Central memory CD8-positive, alpha-beta T cell (primary cell): ENCODE results near the gene SDR42E2.

Source experiments
- ATAC-seq: fragments of 150-1000 bp; cut with Tn5 transposase; replicated peaks from 2 replicates; pipeline ENCODE4 v1.10.0; 2022; ENCODE audit warnings: mild to moderate bottlenecking, moderate FRiP score, moderate number of reproducible peaks; ENCODE audit not compliant: poor library complexity, severe bottlenecking; ENCODE audit errors: extremely low read depth
- DNase-seq, 2 donors: peaks; one replicate each; pipeline ENCODE4 v3.0.0; 2021; ENCODE audit warnings: low spot score in 2 of 2
- H3K27ac Mint-ChIP-seq: one replicate; pipeline ENCODE4 v1.8.0; 2022; ENCODE audit warnings: low read depth, mild to moderate bottlenecking, moderate library complexity, mixed read lengths
- H3K27me3 Mint-ChIP-seq: one replicate; pipeline ENCODE4 v1.8.0; 2022; ENCODE audit warnings: mixed read lengths
- H3K36me3 Mint-ChIP-seq: one replicate; pipeline ENCODE4 v1.8.0; 2022; ENCODE audit warnings: mild to moderate bottlenecking, moderate library complexity, mixed read lengths; ENCODE audit not compliant: insufficient read depth
- H3K4me1 Mint-ChIP-seq: one replicate; pipeline ENCODE4 v1.8.0; 2022; ENCODE audit warnings: mixed read lengths
- H3K4me3 Mint-ChIP-seq: one replicate; pipeline ENCODE4 v1.8.0; 2022; ENCODE audit warnings: mild to moderate bottlenecking, moderate library complexity, mixed read lengths
- H3K9me3 Mint-ChIP-seq: one replicate; pipeline ENCODE4 v1.8.0; 2022; ENCODE audit warnings: mixed read lengths

SDR42E2 gene

GRCh38 chr16:22188595-22189442 lies 26.5 kb downstream of the SDR42E2 start:
- H3K36me3 Mint-ChIP-seq, result peaks cover 37% of the 10 kb centered on the region
- ATAC-seq, result no peak
- no peaks in the 10 kb centered on the region for H3K27me3 Mint-ChIP-seq
- peak; percentile 35 to 51 for DNase-seq
- H3K9me3 Mint-ChIP-seq, result peaks cover 6% of the 10 kb centered on the region
- peaks cover 53% of the 10 kb centered on the region for H3K4me1 Mint-ChIP-seq
- H3K27ac Mint-ChIP-seq, result peak overlapping the region; percentile 99
- H3K4me3 Mint-ChIP-seq, result peak overlapping the region; percentile 82

GRCh38 chr16:22189473-22190080 lies 27.3 kb downstream of the SDR42E2 start:
- no peak for DNase-seq

GRCh38 chr16:22190081-22190775 lies 27.9 kb downstream of the SDR42E2 start:
- H3K27me3 Mint-ChIP-seq, result peaks cover 3% of the 10 kb centered on the region
- H3K4me1 Mint-ChIP-seq, result peaks cover 67% of the 10 kb centered on the region
- H3K4me3 Mint-ChIP-seq, result peak overlapping the region; percentile 82
- H3K27ac Mint-ChIP-seq, result peak overlapping the region; percentile 99
- ATAC-seq (peak; percentile 39), DNase-seq (peak; percentile 79 to 91)
- peaks cover 45% of the 10 kb centered on the region for H3K36me3 Mint-ChIP-seq
- H3K9me3 Mint-ChIP-seq, result peaks cover 15% of the 10 kb centered on the region

More at GRCh38 chr16:22189473-22190080, 27.3 kb downstream of the SDR42E2 start:
- H3K36me3 Mint-ChIP-seq, result peaks cover 38% of the 10 kb centered on the region
- peak overlapping the region; percentile 82 for H3K4me3 Mint-ChIP-seq
- no peak for ATAC-seq
- peaks cover 12% of the 10 kb centered on the region for H3K9me3 Mint-ChIP-seq
- no peaks in the 10 kb centered on the region for H3K27me3 Mint-ChIP-seq
- H3K27ac Mint-ChIP-seq, result peak overlapping the region; percentile 99
- H3K4me1 Mint-ChIP-seq, result peaks cover 60% of the 10 kb centered on the region

- peak; percentile 99 for DNase-seq
- Mint-ChIP-seq H3K4me1 (peaks cover 74% of the 10 kb centered on the region), H3K36me3 (peaks cover 52% of the 10 kb centered on the region), H3K27ac (peak overlapping the region; percentile 99), H3K27me3 (peaks cover 10% of the 10 kb centered on the region), H3K9me3 (peaks cover 15% of the 10 kb centered on the region), H3K4me3 (peak overlapping the region; percentile 82)
- ATAC-seq, result peak; percentile 65
These were observed 28.6 kb downstream of the SDR42E2 start for GRCh38 chr16:22190776-22191531.

- Mint-ChIP-seq H3K9me3 (peaks cover 15% of the 10 kb centered on the region), H3K36me3 (peaks cover 57% of the 10 kb centered on the region), H3K27ac (peak overlapping the region; percentile 99), H3K4me1 (peaks cover 79% of the 10 kb centered on the region), H3K27me3 (peaks cover 10% of the 10 kb centered on the region), H3K4me3 (peak overlapping the region; percentile 82)
- DNase-seq (peak in 1 of 2 donors; percentile 41), ATAC-seq (no peak)
These were observed 29.4 kb downstream of the SDR42E2 start for GRCh38 chr16:22191532-22192260.

- H3K4me3 Mint-ChIP-seq, result peak overlapping the region; percentile 82
- H3K9me3 Mint-ChIP-seq, result peaks cover 15% of the 10 kb centered on the region
- DNase-seq (peak; percentile 63 to 82), ATAC-seq (peak; percentile 20)
- H3K4me1 Mint-ChIP-seq, result peaks cover 83% of the 10 kb centered on the region
- peaks cover 10% of the 10 kb centered on the region for H3K27me3 Mint-ChIP-seq
- peak overlapping the region; percentile 99 for H3K27ac Mint-ChIP-seq
- H3K36me3 Mint-ChIP-seq, result peaks cover 54% of the 10 kb centered on the region
These were observed 30.2 kb downstream of the SDR42E2 start for GRCh38 chr16:22192261-22193062.

- peaks cover 53% of the 10 kb centered on the region for H3K36me3 Mint-ChIP-seq
- peaks cover 15% of the 10 kb centered on the region for H3K9me3 Mint-ChIP-seq
- no peak for ATAC-seq
- peak overlapping the region; percentile 100 for H3K27ac Mint-ChIP-seq
- peak overlapping the region; percentile 42 for H3K4me3 Mint-ChIP-seq
- peaks cover 10% of the 10 kb centered on the region for H3K27me3 Mint-ChIP-seq
- peaks cover 80% of the 10 kb centered on the region for H3K4me1 Mint-ChIP-seq
- DNase-seq, result no peak
These were observed 30.7 kb downstream of the SDR42E2 start for GRCh38 chr16:22193063-22193411.

- Mint-ChIP-seq H3K4me1 (peaks cover 63% of the 10 kb centered on the region), H3K9me3 (peaks cover 15% of the 10 kb centered on the region), H3K4me3 (peak overlapping the region; percentile 87), H3K36me3 (peaks cover 47% of the 10 kb centered on the region), H3K27me3 (peaks cover 10% of the 10 kb centered on the region), H3K27ac (peak overlapping the region; percentile 100)
- ATAC-seq, result no peak
- no peak for DNase-seq
These were observed 32.6 kb downstream of the SDR42E2 start for GRCh38 chr16:22194707-22195444.

GRCh38 chr16:22195445-22195694 lies 33.1 kb downstream of the SDR42E2 start:
- ATAC-seq, result no peak
- peak overlapping the region; percentile 87 for H3K4me3 Mint-ChIP-seq
- peaks cover 43% of the 10 kb centered on the region for H3K36me3 Mint-ChIP-seq
- peak overlapping the region; percentile 100 for H3K27ac Mint-ChIP-seq
- peaks cover 10% of the 10 kb centered on the region for H3K27me3 Mint-ChIP-seq
- H3K4me1 Mint-ChIP-seq, result peaks cover 61% of the 10 kb centered on the region
- no peak for DNase-seq
- H3K9me3 Mint-ChIP-seq, result peaks cover 15% of the 10 kb centered on the region

- Mint-ChIP-seq H3K27me3 (peaks cover 10% of the 10 kb centered on the region), H3K4me1 (peaks cover 55% of the 10 kb centered on the region), H3K9me3 (peaks cover 15% of the 10 kb centered on the region), H3K27ac (peak overlapping the region; percentile 100), H3K4me3 (peak overlapping the region; percentile 87), H3K36me3 (peaks cover 38% of the 10 kb centered on the region)
- ATAC-seq (no peak), DNase-seq (peak; percentile 93 to 98)
These were observed 33.6 kb downstream of the SDR42E2 start for GRCh38 chr16:22195695-22196558.
